HG03196 (cell line): ENCODE results near the gene SMIM3.
A peak's percentile ranks its signal among the peaks of the same experiment; 100 is the strongest.
"Not testable (repeated sequence)": the region's sequence is repeated elsewhere in the genome, so short reads cannot be mapped to it uniquely, and the experiment has no call there.

ENCODE experiments used
- ATAC-seq: cut with Tn5 transposase; IDR thresholded peaks from one replicate; pipeline ENCODE4 v1.9.1; 2021; ENCODE audit not compliant: unreplicated experiment

SMIM3 gene

DNA sequence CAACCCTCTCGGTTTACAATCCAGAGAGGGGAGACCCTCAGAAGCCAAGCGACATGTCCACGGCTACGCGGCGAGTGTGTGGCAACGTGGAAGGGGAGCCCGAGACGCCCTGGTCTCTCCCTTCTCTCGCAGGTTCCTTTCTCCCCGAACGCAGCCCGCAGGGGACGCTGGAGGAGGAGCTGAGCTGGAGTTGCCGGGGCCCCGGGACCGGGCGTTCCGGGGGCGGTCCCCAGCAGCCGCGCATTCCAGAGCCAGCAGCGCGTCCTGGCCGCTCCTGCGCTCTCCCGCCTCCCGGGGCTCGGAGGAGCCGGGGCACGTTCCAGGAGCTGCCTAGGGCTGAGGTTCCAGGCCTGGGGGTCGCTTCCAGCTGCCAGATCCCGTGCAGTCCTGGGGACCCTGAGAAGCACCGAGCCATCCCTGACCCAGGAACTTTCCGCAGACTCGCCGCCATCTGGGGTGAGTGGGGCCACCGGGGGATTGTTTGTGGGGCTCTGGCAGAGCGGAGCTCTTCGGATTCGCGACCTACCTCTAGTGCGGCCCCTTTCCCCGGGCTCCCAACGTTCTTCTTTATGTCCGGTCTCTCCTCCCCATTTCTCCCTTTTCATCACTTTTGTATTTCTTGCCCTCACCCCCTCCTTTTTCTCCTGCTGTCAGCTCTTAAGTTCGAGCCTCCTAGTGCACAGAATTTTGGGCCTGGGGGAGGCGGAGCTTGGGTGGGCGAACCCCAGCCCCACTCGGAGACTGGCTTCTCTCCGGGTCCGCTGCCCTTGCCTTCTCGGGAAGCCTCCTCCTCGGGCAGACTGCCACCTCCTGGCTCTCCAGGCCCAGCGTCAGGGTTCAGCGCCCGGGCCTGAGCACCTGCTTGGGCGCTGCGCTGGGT, at the start of gene SMIM3:
SMIM3 (plus strand) TSS at position 241 of the 880 bp plus-strand sequence. CDS start 16,684 bp downstream, outside the sequence.
- ATAC-seq = no peak

- no peak for ATAC-seq
Measured at GRCh38 chr5:150729859-150730258, 48.7 kb upstream of the SMIM3 start.

- no peak for ATAC-seq
Measured at GRCh38 chr5:150731669-150732242, 46.8 kb upstream of the SMIM3 start.

GRCh38 chr5:150734579-150735384, 43.8 kb upstream of the SMIM3 start:
- ATAC-seq = peak; percentile 72

DNA sequence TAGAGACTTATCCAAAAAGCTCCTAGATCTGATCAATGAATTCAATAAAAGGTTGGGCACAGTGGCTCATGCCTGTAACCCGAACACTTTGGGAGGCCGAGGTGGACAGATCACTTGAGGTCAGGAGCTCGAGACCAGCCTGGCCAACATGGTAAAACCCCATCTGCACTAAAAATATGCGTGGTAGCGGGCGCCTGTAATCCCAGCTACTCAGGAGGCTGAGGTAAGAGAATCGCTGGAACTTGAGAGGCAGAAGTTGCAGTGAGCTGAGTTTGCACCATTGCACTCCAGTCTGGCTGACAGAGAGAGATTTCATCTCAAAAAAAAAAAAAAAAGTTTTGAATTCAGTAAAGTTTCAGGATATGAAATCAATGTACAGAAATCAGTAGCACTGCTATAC, 39.7 kb upstream of the SMIM3 start:
- no peak for ATAC-seq

DNA sequence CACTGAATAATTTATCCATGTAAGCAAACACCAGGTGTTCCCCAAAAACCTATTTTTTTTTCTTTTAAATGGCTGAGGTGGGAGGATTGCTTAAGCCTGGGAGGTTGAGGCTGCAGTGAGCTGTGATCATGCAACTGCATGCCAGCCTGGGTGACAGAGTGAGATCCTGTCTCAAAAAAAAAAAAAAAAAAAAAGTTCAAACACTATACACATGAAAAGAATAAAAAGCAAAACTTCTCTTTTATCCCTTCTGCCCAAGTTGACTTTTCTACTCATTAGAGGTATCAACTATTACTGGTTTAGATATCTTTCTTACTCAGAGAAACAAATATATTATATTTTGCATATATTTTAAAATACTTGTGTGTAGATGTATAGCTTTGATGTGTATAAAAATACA, 37.6 kb upstream of the SMIM3 start:
- no peak for ATAC-seq

- ATAC-seq = not testable (repeated sequence)
Measured at GRCh38 chr5:150742455-150743141, 36.0 kb upstream of the SMIM3 start.

- ATAC-seq = not testable (repeated sequence)
Measured at GRCh38 chr5:150743142-150743488, 35.4 kb upstream of the SMIM3 start.

- ATAC-seq = no peak
Measured at GRCh38 chr5:150750469-150750868, 28.1 kb upstream of the SMIM3 start.

DNA sequence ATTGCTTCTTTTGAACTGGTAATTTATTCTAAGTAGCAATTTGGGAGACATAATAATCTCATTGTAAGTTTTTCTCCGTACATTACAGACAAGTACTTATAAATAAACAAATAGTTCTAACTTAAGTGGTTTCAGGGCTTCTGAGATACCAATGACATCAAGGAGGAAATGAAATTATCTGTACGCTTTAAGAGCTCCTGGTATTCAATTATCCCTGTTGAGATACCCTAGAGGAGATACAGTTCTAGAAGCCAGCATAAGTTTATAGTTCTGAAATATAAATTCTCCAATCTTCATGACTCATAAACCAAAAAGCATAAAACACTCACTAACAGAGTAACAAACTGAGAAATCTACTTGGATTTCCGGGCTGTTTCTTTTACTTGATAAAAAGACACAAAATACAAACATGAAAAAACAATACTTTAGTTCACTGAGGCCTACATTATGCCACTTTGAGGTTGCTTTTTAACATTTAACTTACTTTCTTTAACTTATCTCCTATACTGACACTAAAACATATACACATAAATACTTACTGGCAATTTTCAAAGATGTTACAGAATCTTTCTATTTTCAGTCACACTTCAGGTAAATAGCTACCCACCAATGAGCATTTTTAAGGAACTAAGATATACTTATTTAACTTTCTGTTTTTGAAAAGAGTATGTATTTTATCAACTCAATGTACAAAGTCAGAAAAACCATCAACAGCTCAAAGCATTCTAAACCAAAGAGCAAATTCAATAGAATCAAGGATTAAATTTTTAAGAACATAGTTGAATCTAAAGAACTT, 27.3 kb upstream of the SMIM3 start:
- no peak for ATAC-seq

DNA sequence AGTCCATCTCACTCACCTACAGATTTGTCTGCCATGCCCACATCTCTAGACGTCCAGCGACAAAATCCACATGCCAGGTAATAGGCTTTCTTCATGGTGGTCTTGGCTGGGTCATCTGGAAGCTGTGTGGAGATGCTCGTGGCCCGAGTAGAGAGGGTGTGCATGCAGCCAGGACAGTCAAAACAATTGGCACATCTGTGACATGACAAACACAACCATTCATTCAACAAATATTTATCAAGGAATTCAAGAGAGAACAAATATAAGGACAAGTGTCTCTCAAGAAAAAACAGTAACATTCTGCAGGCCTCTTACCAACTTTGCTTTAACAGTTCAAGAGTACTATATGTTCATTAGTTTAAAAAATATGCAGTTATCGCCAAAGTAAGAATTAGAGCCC, 25.1 kb upstream of the SMIM3 start:
- no peak for ATAC-seq

DNA sequence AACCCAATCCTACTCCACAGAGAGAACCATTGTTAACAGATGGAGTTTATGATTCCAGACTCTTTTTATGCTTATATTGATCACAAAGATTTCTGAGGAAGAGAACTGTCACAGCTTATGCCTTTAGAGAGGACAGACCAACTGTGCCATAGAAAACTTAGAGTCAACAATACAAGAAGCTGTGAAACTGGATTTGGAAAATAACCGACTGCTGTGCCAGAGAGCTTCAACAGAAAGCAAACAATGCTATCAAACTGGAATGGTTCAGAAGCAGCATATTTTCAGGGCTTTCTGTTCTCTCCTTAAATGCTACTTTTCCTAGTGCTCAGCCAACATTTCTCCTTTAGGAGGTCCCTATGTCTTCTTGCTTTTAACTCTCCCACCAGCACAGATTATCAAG, 24.7 kb upstream of the SMIM3 start:
- no peak for ATAC-seq

- ATAC-seq = no peak
Measured at GRCh38 chr5:150757087-150757649, 21.4 kb upstream of the SMIM3 start.

DNA sequence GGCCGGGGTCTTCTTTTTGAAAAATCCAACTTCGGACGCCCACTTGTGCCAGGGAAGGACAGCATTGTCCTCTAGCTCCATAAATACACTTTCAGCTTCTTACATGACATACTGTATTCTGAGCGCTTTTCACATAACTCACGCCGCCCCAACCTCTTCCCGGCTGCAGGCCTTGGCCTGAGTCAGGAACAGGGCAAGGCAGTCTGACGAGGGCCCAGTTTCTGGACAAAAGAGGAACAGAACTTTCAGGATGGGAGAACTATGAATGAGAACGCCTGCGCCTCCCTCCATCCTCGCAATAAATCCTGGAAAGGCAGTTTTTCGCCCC, 20.4 kb upstream of the SMIM3 start:
- peak; percentile 19 for ATAC-seq

DNA sequence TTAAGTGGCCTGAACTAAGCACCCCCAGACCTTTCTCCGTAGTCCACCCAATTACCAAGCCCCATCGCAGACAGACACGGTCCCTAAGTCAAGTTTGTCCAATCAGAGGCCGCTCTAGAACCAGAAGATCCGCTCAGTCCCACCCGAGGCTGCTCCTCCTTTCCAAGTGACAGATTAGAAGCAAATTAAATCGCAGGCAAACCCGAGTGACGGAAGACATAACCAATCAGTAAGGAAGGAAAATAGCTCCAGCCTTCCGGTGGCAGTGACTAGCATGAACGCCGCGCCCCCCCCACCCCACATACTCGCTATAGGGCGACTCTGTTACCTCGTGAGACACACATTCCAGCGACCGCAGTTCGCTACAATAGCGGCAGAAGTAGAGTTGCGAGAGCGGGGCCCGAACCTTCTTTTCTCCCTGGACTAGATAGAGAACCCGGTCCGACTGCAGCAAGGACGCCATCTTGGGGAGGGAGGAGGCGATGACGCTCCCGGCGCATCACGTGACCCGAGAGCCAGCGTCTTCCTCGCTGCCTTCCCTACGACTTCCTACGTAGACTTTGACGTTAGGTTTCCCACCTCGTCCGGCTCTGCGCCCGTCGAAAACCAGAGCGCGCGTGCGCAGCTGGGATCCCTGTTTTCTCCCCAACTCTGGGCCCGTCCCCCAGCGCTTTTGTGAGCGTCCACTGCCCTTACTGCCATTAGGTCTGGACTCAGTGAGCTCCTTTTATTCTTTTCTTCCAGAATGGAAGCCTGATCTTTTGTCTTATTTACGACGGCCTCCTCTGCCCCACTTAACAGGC, 19.8 kb upstream of the SMIM3 start, which contains the start of gene DCTN4:
DCTN4 (minus strand) TSS at position 487 of the 803 bp plus-strand sequence; CDS start at position 463, 24 bp downstream.
- peak; percentile 96 for ATAC-seq

DNA sequence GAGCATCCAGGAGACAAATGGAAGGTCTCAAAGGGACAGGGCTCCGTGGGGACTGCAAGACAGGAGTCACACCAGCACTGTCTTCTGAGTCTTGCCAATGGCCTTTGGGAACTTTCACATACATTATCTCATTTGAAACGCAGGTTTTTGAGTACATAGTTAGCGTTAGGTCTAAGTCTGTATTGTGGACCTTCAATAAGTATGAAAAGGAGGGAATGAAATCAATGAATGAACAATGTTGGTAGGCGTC, 19.3 kb upstream of the SMIM3 start:
- ATAC-seq = no peak

DNA sequence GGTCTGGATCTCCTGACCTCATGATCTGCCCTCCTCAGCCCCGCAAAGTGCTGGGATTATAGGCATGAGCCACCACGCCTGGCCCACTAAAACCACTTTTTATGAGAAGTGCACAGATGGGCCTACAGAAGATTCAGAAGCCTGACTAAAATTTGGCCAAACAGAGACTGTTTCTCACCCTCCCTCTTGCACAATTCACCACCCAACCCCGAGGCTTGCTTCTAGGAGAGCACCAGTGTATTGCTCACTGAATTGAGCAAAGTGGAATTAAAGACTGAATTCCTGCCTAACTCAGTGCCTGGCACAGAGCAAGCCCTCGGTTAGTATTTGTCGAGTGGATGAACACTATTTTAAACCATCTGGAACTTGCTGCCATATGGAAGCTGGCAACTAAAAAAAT, 16.3 kb upstream of the SMIM3 start:
- ATAC-seq = no peak

DNA sequence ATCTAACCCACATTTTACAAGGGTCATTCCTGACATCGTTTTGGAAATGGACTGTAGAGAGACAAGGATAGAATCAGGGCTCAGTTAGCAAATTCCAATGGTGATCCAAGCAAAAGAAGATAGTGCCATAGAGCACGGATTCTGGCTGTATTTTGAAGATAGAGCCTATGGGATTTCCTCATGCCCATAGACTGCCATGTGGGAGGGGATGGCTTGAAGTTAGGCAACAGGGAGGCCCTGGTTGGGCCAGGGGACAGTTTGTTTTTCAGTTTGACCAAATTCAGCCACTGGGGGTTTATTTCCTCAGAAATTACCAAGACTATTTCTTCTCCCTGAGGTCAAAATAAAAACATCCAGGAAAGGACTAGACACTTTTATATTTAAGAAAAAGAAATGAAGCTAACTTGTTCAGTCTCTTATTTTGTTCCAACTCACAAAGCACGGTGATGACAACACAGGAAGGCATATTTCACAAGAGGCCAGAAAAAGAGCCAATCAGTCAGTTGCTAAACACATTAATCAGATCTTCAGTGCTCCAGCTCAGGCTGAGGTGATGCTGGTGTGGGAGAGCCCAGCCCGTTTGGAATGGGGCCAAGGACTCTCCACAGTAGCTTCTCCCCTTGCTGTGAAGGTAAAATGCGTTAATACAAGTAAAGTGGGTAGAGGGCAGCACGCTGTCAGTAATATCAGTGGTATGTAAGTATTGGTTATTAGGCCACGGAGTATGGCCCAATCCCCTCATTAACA, 15.4 kb upstream of the SMIM3 start:
- ATAC-seq = no peak

GRCh38 chr5:150764530-150764929, 14.0 kb upstream of the SMIM3 start:
- ATAC-seq = no peak
